Osteocyte (in vitro differentiated cells): ENCODE results near the gene IFI6. TPM values are rescaled to one million over a fixed set of nuclear protein-coding genes. Genes with fewer than 3 reads are reported as not detected.
A peak's percentile ranks its signal among the peaks of the same experiment; 100 is the strongest.

Experiments
- DNase-seq: peaks from one replicate; pipeline ENCODE4 v3.0.0; 2021; ENCODE audit warnings: mixed read lengths; ENCODE audit not compliant: unreplicated experiment; ENCODE audit errors: extremely low spot score
- H3K27ac Mint-ChIP-seq: one replicate; pipeline ENCODE4 v1.8.0; 2021; ENCODE audit warnings: mild to moderate bottlenecking, mixed read lengths; ENCODE audit not compliant: unreplicated experiment
- H3K27me3 Mint-ChIP-seq: one replicate; pipeline ENCODE4 v1.8.0; 2021; ENCODE audit warnings: mixed read lengths; ENCODE audit not compliant: unreplicated experiment
- H3K36me3 Mint-ChIP-seq: one replicate; pipeline ENCODE4 v1.8.0; 2021; ENCODE audit warnings: mixed read lengths; ENCODE audit not compliant: unreplicated experiment
- H3K4me1 Mint-ChIP-seq: one replicate; pipeline ENCODE4 v1.8.0; 2021; ENCODE audit warnings: mixed read lengths; ENCODE audit not compliant: unreplicated experiment
- H3K4me3 Mint-ChIP-seq: one replicate; pipeline ENCODE4 v1.8.0; 2021; ENCODE audit warnings: mild to moderate bottlenecking, moderate library complexity, mixed read lengths; ENCODE audit not compliant: unreplicated experiment
- H3K9me3 Mint-ChIP-seq: one replicate; pipeline ENCODE4 v1.8.0; 2021; ENCODE audit warnings: mixed read lengths; ENCODE audit not compliant: unreplicated experiment
- CTCF ChIP-seq: fragments of 200-600 bp; sonication (generic); IDR thresholded peaks from 2 replicates; pipeline ENCODE4 v1.5.0; 2021; ENCODE audit warnings: antibody characterized with exemption, mild to moderate bottlenecking, moderate library complexity
- total RNA-seq: library from RNA; stranded (reverse); gene quantifications from 2 replicates; pipeline ENCODE4 v1.2.1, GENCODE V29; 2021

Gene IFI6
- total RNA-seq, 1 donor from 2014 or later = 54.1 TPM

GRCh38 chr1:27659497-27660299, 12.3 kb downstream of the IFI6 start:
- H3K4me3 Mint-ChIP-seq = peak overlapping the region; percentile 73
- H3K27me3 Mint-ChIP-seq = no peaks in the 10 kb centered on the region
- H3K36me3 Mint-ChIP-seq = no peaks in the 10 kb centered on the region
- no peak for TF ChIP-seq CTCF
- no peaks in the 10 kb centered on the region for H3K9me3 Mint-ChIP-seq
- H3K27ac Mint-ChIP-seq = peak overlapping the region; percentile 86
- DNase-seq = peak; percentile 93
- peaks cover 40% of the 10 kb centered on the region for H3K4me1 Mint-ChIP-seq

GRCh38 chr1:27658951-27659496, 13.0 kb downstream of the IFI6 start:
- Mint-ChIP-seq H3K27ac (peak overlapping the region; percentile 86), H3K27me3 (no peaks in the 10 kb centered on the region), H3K36me3 (no peaks in the 10 kb centered on the region), H3K9me3 (no peaks in the 10 kb centered on the region), H3K4me3 (peak overlapping the region; percentile 73), H3K4me1 (peaks cover 40% of the 10 kb centered on the region)
- no peak for DNase-seq
- no peak for TF ChIP-seq CTCF

GRCh38 chr1:27656157-27656893, 15.7 kb downstream of the IFI6 start:
- no peaks in the 10 kb centered on the region for H3K9me3 Mint-ChIP-seq
- H3K36me3 Mint-ChIP-seq = no peaks in the 10 kb centered on the region
- no peak for DNase-seq
- peaks cover 31% of the 10 kb centered on the region for H3K4me1 Mint-ChIP-seq
- H3K27me3 Mint-ChIP-seq = no peaks in the 10 kb centered on the region
- no peak overlapping the region for H3K4me3 Mint-ChIP-seq
- TF ChIP-seq CTCF = no peak
- H3K27ac Mint-ChIP-seq = no peak overlapping the region

- Mint-ChIP-seq H3K4me1 (peaks cover 37% of the 10 kb centered on the region), H3K9me3 (no peaks in the 10 kb centered on the region), H3K27me3 (no peaks in the 10 kb centered on the region), H3K27ac (peak overlapping the region; percentile 40), H3K36me3 (no peaks in the 10 kb centered on the region), H3K4me3 (no peak overlapping the region)
- DNase-seq = no peak
- no peak for TF ChIP-seq CTCF
These were observed 16.6 kb downstream of the IFI6 start for GRCh38 chr1:27655151-27655937.
